ENCODE measurements around the gene MED10. TPM values are rescaled to one million over a fixed set of nuclear protein-coding genes. Genes with fewer than 3 reads are reported as not detected.

Gene MED10
- total RNA-seq, 6 experiments from 2014 or later: 41.1 to 48.1 (median 45.9) TPM

GRCh38 chr5:6410421-6410820, 32.1 kb upstream of the MED10 start:
- no peak overlapping the region for H3K27ac Mint-ChIP-seq
- H3K4me1 Mint-ChIP-seq (ENCODE audit: low read depth): peaks cover 6% of the 10 kb centered on the region
- H3K36me3 Mint-ChIP-seq (ENCODE audit: low read depth): no peaks in the 10 kb centered on the region
- no peak for TF ChIP-seq CTCF (IDR thresholded peaks at IDR 0.05)
- no peak for DNase-seq
- H3K4me3 Mint-ChIP-seq: no peak overlapping the region
- no peaks in the 10 kb centered on the region for H3K9me3 Mint-ChIP-seq
- peaks cover 18% of the 10 kb centered on the region for H3K27me3 Mint-ChIP-seq (ENCODE audit: insufficient read depth)

GRCh38 chr5:6408627-6409446, 30.5 kb upstream of the MED10 start:
- TF ChIP-seq CTCF (IDR thresholded peaks at IDR 0.05): no peak

GRCh38 chr5:6408260-6408596, 29.9 kb upstream of the MED10 start:
- TF ChIP-seq CTCF (IDR thresholded peaks at IDR 0.05): no peak
- no peaks in the 10 kb centered on the region for H3K9me3 Mint-ChIP-seq
- H3K36me3 Mint-ChIP-seq (ENCODE audit: low read depth): no peaks in the 10 kb centered on the region
- H3K4me1 Mint-ChIP-seq (ENCODE audit: low read depth): peaks cover 6% of the 10 kb centered on the region
- peaks cover 16% of the 10 kb centered on the region for H3K27me3 Mint-ChIP-seq (ENCODE audit: insufficient read depth)
- no peak overlapping the region for H3K4me3 Mint-ChIP-seq
- DNase-seq: no peak
- no peak overlapping the region for H3K27ac Mint-ChIP-seq

More at GRCh38 chr5:6408627-6409446, 30.5 kb upstream of the MED10 start:
- DNase-seq: no peak
- Mint-ChIP-seq H3K4me1 (ENCODE audit: low read depth) (peaks cover 6% of the 10 kb centered on the region), H3K27ac (no peak overlapping the region), H3K36me3 (ENCODE audit: low read depth) (no peaks in the 10 kb centered on the region), H3K4me3 (no peak overlapping the region), H3K9me3 (no peaks in the 10 kb centered on the region), H3K27me3 (ENCODE audit: insufficient read depth) (peaks cover 16% of the 10 kb centered on the region)

GRCh38 chr5:6407558-6408259, 29.4 kb upstream of the MED10 start:
- H3K36me3 Mint-ChIP-seq (ENCODE audit: low read depth): no peaks in the 10 kb centered on the region
- peaks cover 11% of the 10 kb centered on the region for H3K27me3 Mint-ChIP-seq (ENCODE audit: insufficient read depth)
- H3K9me3 Mint-ChIP-seq: no peaks in the 10 kb centered on the region
- H3K4me3 Mint-ChIP-seq: no peak overlapping the region
- no peak overlapping the region for H3K27ac Mint-ChIP-seq
- TF ChIP-seq CTCF (IDR thresholded peaks at IDR 0.05): no peak
- peaks cover 6% of the 10 kb centered on the region for H3K4me1 Mint-ChIP-seq (ENCODE audit: low read depth)
- DNase-seq: no peak

- no peak overlapping the region for H3K4me3 Mint-ChIP-seq
- H3K36me3 Mint-ChIP-seq (ENCODE audit: low read depth): no peaks in the 10 kb centered on the region
- no peak for DNase-seq
- no peak overlapping the region for H3K27ac Mint-ChIP-seq
- no peak for TF ChIP-seq CTCF (IDR thresholded peaks at IDR 0.05)
- H3K9me3 Mint-ChIP-seq: no peaks in the 10 kb centered on the region
- peaks cover 6% of the 10 kb centered on the region for H3K4me1 Mint-ChIP-seq (ENCODE audit: low read depth)
- H3K27me3 Mint-ChIP-seq (ENCODE audit: insufficient read depth): peaks cover 7% of the 10 kb centered on the region
Observed at GRCh38 chr5:6405591-6405990, 27.2 kb upstream of the MED10 start.
